IgD-negative memory B cell (primary cell): ENCODE results near the gene LRIT2. TPM values are rescaled to one million over a fixed set of nuclear protein-coding genes. Genes with fewer than 3 reads are reported as not detected.
A peak's percentile ranks its signal among the peaks of the same experiment; 100 is the strongest.
"Not testable (repeated sequence)": the region's sequence is repeated elsewhere in the genome, so short reads cannot be mapped to it uniquely, and the experiment has no call there.

Experiments used
- H3K27ac Mint-ChIP-seq, 3 donors: one replicate each; pipeline ENCODE4 v1.8.0; 2020 to 2022; ENCODE audit warnings: mild to moderate bottlenecking in 3 of 3, mixed read lengths in 3 of 3, moderate library complexity in 1 of 3
- H3K27me3 Mint-ChIP-seq: one replicate; pipeline ENCODE4 v1.8.0; 2021; ENCODE audit warnings: mixed read lengths
- H3K36me3 Mint-ChIP-seq: one replicate; pipeline ENCODE4 v1.8.0; 2020; ENCODE audit warnings: mild to moderate bottlenecking, mixed read lengths
- H3K4me1 Mint-ChIP-seq, 3 donors: one replicate each; pipeline ENCODE4 v1.8.0; 2020 to 2022; ENCODE audit warnings: mixed read lengths in 3 of 3, mild to moderate bottlenecking in 1 of 3
- H3K4me3 Mint-ChIP-seq, 4 donors: one replicate each; pipeline ENCODE4 v1.8.0; 2020 to 2022; ENCODE audit warnings: mild to moderate bottlenecking in 4 of 4, mixed read lengths in 4 of 4, moderate library complexity in 3 of 4
- H3K9me3 Mint-ChIP-seq, 3 donors: one replicate each; pipeline ENCODE4 v1.8.0; 2020 to 2021; ENCODE audit warnings: mixed read lengths in 3 of 3, mild to moderate bottlenecking in 1 of 3
- polyA plus RNA-seq: library from polyadenylated mRNA; unstranded; fragments of 300-500 nt; fragmentation: Illumina TruSeq; gene quantifications from one replicate; pipeline ENCODE4 v1.2.3, GENCODE V29; 2021

The LRIT2 gene
- polyA plus RNA-seq, 1 donor from 2014 or later = not detected

GRCh38 chr10:84172467-84173356 lies 52.6 kb downstream of the LRIT2 start:
- Mint-ChIP-seq H3K27me3 (peaks cover 2% of the 10 kb centered on the region), H3K4me1 (peaks cover 14 to 23% (median 21%) of the 10 kb centered on the region in 3 donors), H3K36me3 (peaks cover 6% of the 10 kb centered on the region), H3K4me3 (peak overlapping the region in 2 of 4 donors; percentile 13 to 68), H3K9me3 (peaks cover 0 to 2% (median 0%) of the 10 kb centered on the region in 3 donors), H3K27ac (peak overlapping the region; percentile 81 to 97 (median 90))

GRCh38 chr10:84171700-84172466 lies 53.5 kb downstream of the LRIT2 start:
- Mint-ChIP-seq H3K4me1 (peaks cover 14 to 22% (median 20%) of the 10 kb centered on the region in 3 donors), H3K4me3 (peak overlapping the region in 3 of 4 donors; percentile 13 to 83 (median 65)), H3K27ac (peak overlapping the region; percentile 81 to 97 (median 90))
- H3K36me3 Mint-ChIP-seq, H3K27me3 Mint-ChIP-seq, H3K9me3 Mint-ChIP-seq: not testable (repeated sequence)

GRCh38 chr10:84171237-84171636 lies 54.1 kb downstream of the LRIT2 start:
- Mint-ChIP-seq H3K4me3 (peak overlapping the region in 3 of 4 donors; percentile 50 to 83 (median 65)), H3K4me1 (peaks cover 10 to 19% (median 17%) of the 10 kb centered on the region in 3 donors), H3K27ac (peak overlapping the region; percentile 81 to 97 (median 90))
- H3K9me3 Mint-ChIP-seq, H3K27me3 Mint-ChIP-seq, H3K36me3 Mint-ChIP-seq: not testable (repeated sequence)

Other genes with a start within 250 kb of the LRIT2 start
- 226 TPM for gene GHITM, start 86.0 kb downstream of the LRIT2 start, polyA plus RNA-seq
- gene GPR15LG, start 51.7 kb downstream of the LRIT2 start, polyA plus RNA-seq = not detected
- gene CDHR1, start 31.0 kb downstream of the LRIT2 start, polyA plus RNA-seq = not detected
- gene LRIT1, start 16.0 kb upstream of the LRIT2 start, polyA plus RNA-seq = not detected
- not detected for gene RGR, start 19.5 kb upstream of the LRIT2 start, polyA plus RNA-seq
- 41.3 TPM for gene CCSER2, start 103.0 kb upstream of the LRIT2 start, polyA plus RNA-seq